SK-N-SH treated with all-trans-retinoic acid at 6 μM for 48 hours (cell line): Measurements from ENCODE around the gene NDE1.

Experiments used
- ATAC-seq: fragments of 200-7000 bp; cut with Tn5 transposase; 3 replicates; pipeline ENCODE4 v1.9.1; 2020; ENCODE audit warnings: mild to moderate bottlenecking, moderate library complexity
- ARNTL ChIP-seq: fragments of 450-650 bp; formaldehyde crosslinking; IDR thresholded peaks from 2 replicates; pipeline ENCODE4 v1.5.0; 2020; ENCODE audit warnings: low read depth, mild to moderate bottlenecking, moderate library complexity, borderline replicate concordance
- BACH2 ChIP-seq: fragments of 250-450 bp; sonication (Bioruptor Pico); IDR thresholded peaks from 2 replicates; pipeline ENCODE4 v1.9.0; 2021; ENCODE audit warnings: mild to moderate bottlenecking, borderline replicate concordance
- CREB5 ChIP-seq: fragments of 250-450 bp; sonication (Bioruptor Pico); IDR thresholded peaks from 2 replicates; pipeline ENCODE4 v1.5.1; 2020; ENCODE audit warnings: low read depth, mild to moderate bottlenecking, moderate library complexity
- ESRRG ChIP-seq: fragments of 250-450 bp; sonication (Bioruptor Pico); IDR thresholded peaks from 2 replicates; pipeline ENCODE4 v1.6.1; 2021; ENCODE audit warnings: mild to moderate bottlenecking
- GLIS3 ChIP-seq: fragments of 250-450 bp; sonication (Bioruptor Pico); IDR thresholded peaks from 2 replicates; pipeline ENCODE4 v1.5.0; 2020; ENCODE audit warnings: mild to moderate bottlenecking, moderate library complexity
- OSR1 ChIP-seq: fragments of 250-450 bp; sonication (Bioruptor Pico); IDR thresholded peaks from 2 replicates; pipeline ENCODE4 v1.8.0; 2022; ENCODE audit warnings: moderate library complexity, mild to moderate bottlenecking, inconsistent platforms
- PPARA ChIP-seq: fragments of 250-450 bp; sonication (Bioruptor Pico); IDR thresholded peaks from 2 replicates; pipeline ENCODE4 v1.5.0; 2020; ENCODE audit warnings: mild to moderate bottlenecking, borderline replicate concordance
- RARB ChIP-seq: fragments of 250-450 bp; sonication (Bioruptor Pico); IDR thresholded peaks from 2 replicates; pipeline ENCODE4 v1.8.0; 2021; ENCODE audit warnings: mild to moderate bottlenecking, moderate library complexity
- SNAI2 ChIP-seq: fragments of 250-450 bp; sonication (Bioruptor Pico); IDR thresholded peaks from 2 replicates; pipeline ENCODE4 v1.5.0; 2020; ENCODE audit warnings: mild to moderate bottlenecking, moderate library complexity
- TCF4 ChIP-seq: fragments of 250-450 bp; sonication (Bioruptor Pico); IDR thresholded peaks from 2 replicates; pipeline ENCODE4 v1.8.0; 2021; ENCODE audit warnings: mild to moderate bottlenecking, moderate library complexity, borderline replicate concordance
- TOX ChIP-seq: fragments of 250-450 bp; sonication (Bioruptor Pico); IDR thresholded peaks from 2 replicates; pipeline ENCODE4 v1.8.0; 2021; ENCODE audit warnings: mild to moderate bottlenecking, moderate library complexity, borderline replicate concordance
- ZC3H10 ChIP-seq: fragments of 250-450 bp; sonication (Bioruptor Pico); IDR thresholded peaks from 2 replicates; pipeline ENCODE4 v1.5.1; 2021; ENCODE audit warnings: mild to moderate bottlenecking, moderate library complexity
- ZFP3 ChIP-seq: fragments of 250-450 bp; sonication (Bioruptor Pico); IDR thresholded peaks from 2 replicates; pipeline ENCODE4 v1.5.0; 2020; ENCODE audit warnings: mild to moderate bottlenecking, moderate library complexity
- ZFP30 ChIP-seq: fragments of 450-650 bp; formaldehyde crosslinking; IDR thresholded peaks from 2 replicates; pipeline ENCODE4 v1.5.0; 2022; ENCODE audit warnings: mild to moderate bottlenecking, moderate library complexity
- ZNF565 ChIP-seq: fragments of 450-650 bp; formaldehyde crosslinking; conservative IDR thresholded peaks from 2 replicates; pipeline ENCODE4 v1.5.0; 2020; ENCODE audit warnings: low read depth, mild to moderate bottlenecking, moderate library complexity
- ZNF8 ChIP-seq: fragments of 450-650 bp; formaldehyde crosslinking; IDR thresholded peaks from 2 replicates; pipeline ENCODE4 v1.5.0; 2020; ENCODE audit warnings: mild to moderate bottlenecking, moderate library complexity
- TF ChIP-seq, protein P1 (sequence below): fragments of 250-450 bp; sonication (Bioruptor Pico); IDR thresholded peaks from 2 replicates; pipeline ENCODE4 v1.5.1; 2021; ENCODE audit warnings: mild to moderate bottlenecking, moderate library complexity
- TF ChIP-seq, protein P2 (sequence below): fragments of 250-450 bp; sonication (Bioruptor Pico); IDR thresholded peaks from 2 replicates; pipeline ENCODE4 v1.5.0; 2020; ENCODE audit warnings: mild to moderate bottlenecking, moderate library complexity
- TF ChIP-seq, protein P3 (sequence below): fragments of 250-450 bp; sonication (Bioruptor Pico); IDR thresholded peaks from 2 replicates; pipeline ENCODE4 v1.8.0; 2020; ENCODE audit warnings: mild to moderate bottlenecking, moderate library complexity, borderline replicate concordance

The NDE1 gene

DNA sequence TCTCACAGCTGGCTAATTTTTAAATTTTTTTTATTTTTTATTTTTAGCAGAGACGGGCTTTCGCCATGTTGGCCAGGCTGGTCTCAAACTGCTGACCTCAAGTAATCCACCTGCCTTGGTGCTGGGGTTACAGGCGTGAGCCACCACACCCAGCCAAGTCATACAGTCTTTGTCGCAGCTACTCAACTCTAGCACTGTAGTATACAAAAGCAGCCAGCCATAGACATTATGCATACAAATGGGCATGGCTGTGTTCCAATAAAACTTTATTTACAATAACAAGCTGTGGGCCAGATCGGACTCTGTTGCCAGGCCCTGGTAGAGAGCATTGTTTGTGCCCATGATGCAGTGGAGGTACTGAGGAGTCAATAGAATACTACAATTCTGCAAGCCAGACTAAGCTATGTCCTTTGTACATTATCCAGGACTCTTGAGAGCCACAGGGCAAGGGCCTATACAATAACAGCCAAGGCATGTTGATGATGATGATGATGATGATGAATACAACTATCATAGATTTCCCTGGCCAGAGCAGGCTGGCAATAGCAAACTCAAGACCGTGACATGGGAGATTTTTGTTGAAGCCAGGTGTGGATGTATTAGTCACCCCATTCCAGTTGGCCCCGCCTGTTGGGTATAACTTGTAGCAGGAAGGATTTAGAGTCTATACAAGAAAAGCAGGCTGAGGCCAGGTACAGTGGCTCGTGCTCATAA is 104.9 kb downstream of the NDE1 start:
- TF ChIP-seq, protein P1, sequence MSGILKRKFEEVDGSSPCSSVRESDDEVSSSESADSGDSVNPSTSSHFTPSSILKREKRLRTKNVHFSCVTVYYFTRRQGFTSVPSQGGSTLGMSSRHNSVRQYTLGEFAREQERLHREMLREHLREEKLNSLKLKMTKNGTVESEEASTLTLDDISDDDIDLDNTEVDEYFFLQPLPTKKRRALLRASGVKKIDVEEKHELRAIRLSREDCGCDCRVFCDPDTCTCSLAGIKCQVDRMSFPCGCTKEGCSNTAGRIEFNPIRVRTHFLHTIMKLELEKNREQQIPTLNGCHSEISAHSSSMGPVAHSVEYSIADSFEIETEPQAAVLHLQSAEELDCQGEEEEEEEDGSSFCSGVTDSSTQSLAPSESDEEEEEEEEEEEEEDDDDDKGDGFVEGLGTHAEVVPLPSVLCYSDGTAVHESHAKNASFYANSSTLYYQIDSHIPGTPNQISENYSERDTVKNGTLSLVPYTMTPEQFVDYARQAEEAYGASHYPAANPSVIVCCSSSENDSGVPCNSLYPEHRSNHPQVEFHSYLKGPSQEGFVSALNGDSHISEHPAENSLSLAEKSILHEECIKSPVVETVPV: no peak
- TF ChIP-seq, protein P2, sequence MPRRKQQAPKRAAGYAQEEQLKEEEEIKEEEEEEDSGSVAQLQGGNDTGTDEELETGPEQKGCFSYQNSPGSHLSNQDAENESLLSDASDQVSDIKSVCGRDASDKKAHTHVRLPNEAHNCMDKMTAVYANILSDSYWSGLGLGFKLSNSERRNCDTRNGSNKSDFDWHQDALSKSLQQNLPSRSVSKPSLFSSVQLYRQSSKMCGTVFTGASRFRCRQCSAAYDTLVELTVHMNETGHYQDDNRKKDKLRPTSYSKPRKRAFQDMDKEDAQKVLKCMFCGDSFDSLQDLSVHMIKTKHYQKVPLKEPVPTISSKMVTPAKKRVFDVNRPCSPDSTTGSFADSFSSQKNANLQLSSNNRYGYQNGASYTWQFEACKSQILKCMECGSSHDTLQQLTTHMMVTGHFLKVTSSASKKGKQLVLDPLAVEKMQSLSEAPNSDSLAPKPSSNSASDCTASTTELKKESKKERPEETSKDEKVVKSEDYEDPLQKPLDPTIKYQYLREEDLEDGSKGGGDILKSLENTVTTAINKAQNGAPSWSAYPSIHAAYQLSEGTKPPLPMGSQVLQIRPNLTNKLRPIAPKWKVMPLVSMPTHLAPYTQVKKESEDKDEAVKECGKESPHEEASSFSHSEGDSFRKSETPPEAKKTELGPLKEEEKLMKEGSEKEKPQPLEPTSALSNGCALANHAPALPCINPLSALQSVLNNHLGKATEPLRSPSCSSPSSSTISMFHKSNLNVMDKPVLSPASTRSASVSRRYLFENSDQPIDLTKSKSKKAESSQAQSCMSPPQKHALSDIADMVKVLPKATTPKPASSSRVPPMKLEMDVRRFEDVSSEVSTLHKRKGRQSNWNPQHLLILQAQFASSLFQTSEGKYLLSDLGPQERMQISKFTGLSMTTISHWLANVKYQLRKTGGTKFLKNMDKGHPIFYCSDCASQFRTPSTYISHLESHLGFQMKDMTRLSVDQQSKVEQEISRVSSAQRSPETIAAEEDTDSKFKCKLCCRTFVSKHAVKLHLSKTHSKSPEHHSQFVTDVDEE (CRISPR knock-in tag): no peak
- TF ChIP-seq CREB5 (CRISPR knock-in tag) (no peak), TCF4 (CRISPR knock-in tag) (no peak), ZNF8 (CRISPR knock-in tag) (no peak), PPARA (no peak), GLIS3 (CRISPR knock-in tag) (no peak), RARB (no peak), ZC3H10 (CRISPR knock-in tag) (no peak), ZFP30 (CRISPR knock-in tag) (no peak), SNAI2 (CRISPR knock-in tag) (no peak), ESRRG (CRISPR knock-in tag) (no peak), BACH2 (no peak), OSR1 (CRISPR knock-in tag) (no peak), ZFP3 (CRISPR knock-in tag) (no peak)
- TF ChIP-seq, protein P3, sequence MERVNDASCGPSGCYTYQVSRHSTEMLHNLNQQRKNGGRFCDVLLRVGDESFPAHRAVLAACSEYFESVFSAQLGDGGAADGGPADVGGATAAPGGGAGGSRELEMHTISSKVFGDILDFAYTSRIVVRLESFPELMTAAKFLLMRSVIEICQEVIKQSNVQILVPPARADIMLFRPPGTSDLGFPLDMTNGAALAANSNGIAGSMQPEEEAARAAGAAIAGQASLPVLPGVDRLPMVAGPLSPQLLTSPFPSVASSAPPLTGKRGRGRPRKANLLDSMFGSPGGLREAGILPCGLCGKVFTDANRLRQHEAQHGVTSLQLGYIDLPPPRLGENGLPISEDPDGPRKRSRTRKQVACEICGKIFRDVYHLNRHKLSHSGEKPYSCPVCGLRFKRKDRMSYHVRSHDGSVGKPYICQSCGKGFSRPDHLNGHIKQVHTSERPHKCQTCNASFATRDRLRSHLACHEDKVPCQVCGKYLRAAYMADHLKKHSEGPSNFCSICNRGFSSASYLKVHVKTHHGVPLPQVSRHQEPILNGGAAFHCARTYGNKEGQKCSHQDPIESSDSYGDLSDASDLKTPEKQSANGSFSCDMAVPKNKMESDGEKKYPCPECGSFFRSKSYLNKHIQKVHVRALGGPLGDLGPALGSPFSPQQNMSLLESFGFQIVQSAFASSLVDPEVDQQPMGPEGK (CRISPR knock-in tag): no peak
- ATAC-seq: no peak

GRCh38 chr16:15757077-15757386 is 107.0 kb downstream of the NDE1 start:
- ATAC-seq: no peak
- no peak for TF ChIP-seq ZC3H10 (CRISPR knock-in tag)
- no peak for TF ChIP-seq ESRRG (CRISPR knock-in tag)

- TF ChIP-seq, protein P2 (CRISPR knock-in tag): no peak
- TF ChIP-seq PPARA (no peak), ARNTL (CRISPR knock-in tag) (no peak), ZNF565 (CRISPR knock-in tag) (no peak), TOX (CRISPR knock-in tag) (no peak), ESRRG (CRISPR knock-in tag) (no peak), GLIS3 (CRISPR knock-in tag) (no peak), OSR1 (CRISPR knock-in tag) (no peak)
- no peak for ATAC-seq
Measured at GRCh38 chr16:15757630-15758251, 107.7 kb downstream of the NDE1 start.
